ENCODE data around the gene RAB40A. TPM values are rescaled to one million over a fixed set of nuclear protein-coding genes. Genes with fewer than 3 reads are reported as not detected.
A peak's percentile ranks its signal among the peaks of the same experiment; 100 is the strongest.

Gene RAB40A, protein sequence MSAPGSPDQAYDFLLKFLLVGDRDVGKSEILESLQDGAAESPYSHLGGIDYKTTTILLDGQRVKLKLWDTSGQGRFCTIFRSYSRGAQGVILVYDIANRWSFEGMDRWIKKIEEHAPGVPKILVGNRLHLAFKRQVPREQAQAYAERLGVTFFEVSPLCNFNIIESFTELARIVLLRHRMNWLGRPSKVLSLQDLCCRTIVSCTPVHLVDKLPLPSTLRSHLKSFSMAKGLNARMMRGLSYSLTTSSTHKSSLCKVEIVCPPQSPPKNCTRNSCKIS
- under 1 TPM; 0.10 to 0.12 TPM for total RNA-seq

- Mint-ChIP-seq H3K4me3 (no peak within 1 kb of the TSS), H3K27ac (no peak within 1 kb of the TSS), H3K27me3 (no peaks in the 10 kb centered on the region), H3K4me1 (no peaks in the 10 kb centered on the region), H3K36me3 (ENCODE audit: low read depth) (no peaks in the 10 kb centered on the region), H3K9me3 (no peaks in the 10 kb centered on the region)
- ChIA-PET POLR2A (no interaction called here), CTCF (no interaction called here)
- no peak for DNase-seq
Measured at GRCh38 chrX:103519389-103519788, at the start of gene RAB40A. RAB40A (minus strand) TSS chrX:103519489; CDS start chrX:103500756, 18,733 bp downstream.

GRCh38 chrX:103565752-103566151, 46.5 kb upstream of the RAB40A start:
- DNase-seq = no peak
- no peak overlapping the region for H3K4me3 Mint-ChIP-seq
- H3K27me3 Mint-ChIP-seq = peaks cover 8% of the 10 kb centered on the region
- no peaks in the 10 kb centered on the region for H3K4me1 Mint-ChIP-seq
- no peaks in the 10 kb centered on the region for H3K36me3 Mint-ChIP-seq (ENCODE audit: low read depth)
- ChIA-PET POLR2A (no interaction called here), CTCF (interaction anchor here (0.6 kb wide), 2 partner anchors 102 to 1942 kb away, joined by 3 read pairs; no protein-coding TSS in a partner anchor)
- H3K27ac Mint-ChIP-seq = no peak overlapping the region
- H3K9me3 Mint-ChIP-seq = no peaks in the 10 kb centered on the region

DNA sequence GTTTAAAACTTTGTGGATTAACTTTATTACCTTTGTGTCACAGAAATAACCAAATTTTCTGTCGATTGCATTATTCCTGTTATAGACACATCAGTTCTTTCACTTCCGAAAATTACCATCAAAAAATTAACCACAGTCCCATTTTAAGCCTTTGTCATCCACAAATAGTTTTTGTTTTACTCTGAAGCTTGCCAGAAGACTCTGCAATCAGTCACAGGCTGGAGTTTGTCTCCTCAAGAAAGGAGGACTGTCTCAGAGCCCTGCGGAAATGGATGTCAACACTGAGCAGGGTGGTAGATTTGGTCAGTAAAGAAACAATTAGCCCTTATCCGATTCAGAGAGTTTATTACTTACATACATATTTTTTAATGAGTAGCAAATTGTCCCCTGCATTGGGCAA, 45.9 kb upstream of the RAB40A start:
- Mint-ChIP-seq H3K4me1 (no peaks in the 10 kb centered on the region), H3K36me3 (ENCODE audit: low read depth) (no peaks in the 10 kb centered on the region), H3K4me3 (no peak overlapping the region), H3K9me3 (no peaks in the 10 kb centered on the region), H3K27me3 (peaks cover 13% of the 10 kb centered on the region), H3K27ac (no peak overlapping the region)
- DNase-seq = no peak
- POLR2A ChIA-PET = no interaction called here
- CTCF ChIA-PET = interaction anchor here (0.6 kb wide), 1 partner anchor 1943 kb away, joined by 3 read pairs; no protein-coding TSS in a partner anchor

GRCh38 chrX:103562801-103563200, 43.5 kb upstream of the RAB40A start:
- POLR2A ChIA-PET = no interaction called here
- H3K27me3 Mint-ChIP-seq = peaks cover 13% of the 10 kb centered on the region
- no peaks in the 10 kb centered on the region for H3K4me1 Mint-ChIP-seq
- H3K27ac Mint-ChIP-seq = no peak overlapping the region
- no peaks in the 10 kb centered on the region for H3K36me3 Mint-ChIP-seq (ENCODE audit: low read depth)
- no peak overlapping the region for H3K4me3 Mint-ChIP-seq
- H3K9me3 Mint-ChIP-seq = no peaks in the 10 kb centered on the region
- CTCF ChIA-PET = interaction anchor here (1.3 kb wide), 1 partner anchor 9 kb away, joined by 3 read pairs; no protein-coding TSS in a partner anchor
- no peak for DNase-seq

- peaks cover 13% of the 10 kb centered on the region for H3K27me3 Mint-ChIP-seq
- no peak for DNase-seq
- H3K36me3 Mint-ChIP-seq (ENCODE audit: low read depth) = no peaks in the 10 kb centered on the region
- CTCF ChIA-PET = no interaction called here
- no peak overlapping the region for H3K4me3 Mint-ChIP-seq
- no peaks in the 10 kb centered on the region for H3K9me3 Mint-ChIP-seq
- POLR2A ChIA-PET = no interaction called here
- H3K4me1 Mint-ChIP-seq = no peaks in the 10 kb centered on the region
- no peak overlapping the region for H3K27ac Mint-ChIP-seq
Measured at GRCh38 chrX:103560256-103560655, 41.0 kb upstream of the RAB40A start.

- Mint-ChIP-seq H3K27me3 (peaks cover 9% of the 10 kb centered on the region), H3K36me3 (ENCODE audit: low read depth) (no peaks in the 10 kb centered on the region), H3K9me3 (no peaks in the 10 kb centered on the region), H3K4me1 (peaks cover 7% of the 10 kb centered on the region), H3K4me3 (no peak overlapping the region), H3K27ac (no peak overlapping the region)
- ChIA-PET CTCF (no interaction called here), POLR2A (no interaction called here)
- no peak for DNase-seq
Measured at GRCh38 chrX:103556963-103557612, 37.8 kb upstream of the RAB40A start.

DNA sequence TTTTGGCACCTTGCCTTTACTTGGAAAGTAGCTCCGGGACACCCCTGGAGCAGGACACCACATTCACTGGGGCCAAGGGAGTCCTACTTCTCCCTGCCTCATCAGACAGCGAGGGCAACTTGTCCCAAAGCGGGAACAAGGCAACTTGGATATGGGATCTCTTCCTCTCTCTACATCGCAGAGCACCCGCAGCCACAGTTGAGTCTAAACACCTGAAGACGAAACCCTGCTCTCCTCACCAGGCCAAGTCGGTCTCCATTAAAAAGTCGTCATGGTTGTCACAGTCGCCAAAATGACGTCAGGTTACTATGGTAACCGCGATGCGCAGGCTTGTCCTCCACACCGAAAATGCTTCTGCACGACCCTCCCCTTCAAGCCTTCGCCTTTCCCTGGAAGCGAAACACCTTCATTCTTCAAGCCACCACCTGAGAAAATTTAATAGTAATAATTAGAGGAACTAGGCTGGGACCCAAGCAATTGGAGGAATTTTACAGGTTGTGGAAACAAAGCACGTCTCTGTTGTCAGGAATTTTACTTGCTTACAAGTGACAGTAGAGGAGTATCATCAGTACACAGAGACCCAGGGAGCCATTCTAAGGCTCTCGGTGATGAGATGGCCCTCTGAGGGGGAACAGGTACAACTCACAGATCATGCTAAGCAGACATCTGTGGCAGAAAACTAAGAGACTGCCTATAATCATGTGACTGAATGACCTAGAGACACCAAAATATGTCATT, 35.6 kb upstream of the RAB40A start:
- H3K4me1 Mint-ChIP-seq = peaks cover 7% of the 10 kb centered on the region
- no peaks in the 10 kb centered on the region for H3K9me3 Mint-ChIP-seq
- POLR2A ChIA-PET = no interaction called here
- peak; percentile 77 for DNase-seq
- CTCF ChIA-PET = interaction anchor here (1.2 kb wide), 1 partner anchor 8 kb away, joined by 3 read pairs; no protein-coding TSS in a partner anchor
- H3K27ac Mint-ChIP-seq = peak overlapping the region; percentile 87
- peak overlapping the region; percentile 82 for H3K4me3 Mint-ChIP-seq
- H3K27me3 Mint-ChIP-seq = peaks cover 4% of the 10 kb centered on the region
- no peaks in the 10 kb centered on the region for H3K36me3 Mint-ChIP-seq (ENCODE audit: low read depth)

GRCh38 chrX:103552236-103552635, 32.9 kb upstream of the RAB40A start:
- H3K27ac Mint-ChIP-seq = no peak overlapping the region
- peaks cover 7% of the 10 kb centered on the region for H3K4me1 Mint-ChIP-seq
- H3K4me3 Mint-ChIP-seq = no peak overlapping the region
- no peaks in the 10 kb centered on the region for H3K36me3 Mint-ChIP-seq (ENCODE audit: low read depth)
- CTCF ChIA-PET = interaction anchor here (1.3 kb wide), 1 partner anchor 31 kb away, joined by 3 read pairs; no protein-coding TSS in a partner anchor
- H3K27me3 Mint-ChIP-seq = no peaks in the 10 kb centered on the region
- H3K9me3 Mint-ChIP-seq = no peaks in the 10 kb centered on the region
- DNase-seq = no peak
- POLR2A ChIA-PET = no interaction called here

DNA sequence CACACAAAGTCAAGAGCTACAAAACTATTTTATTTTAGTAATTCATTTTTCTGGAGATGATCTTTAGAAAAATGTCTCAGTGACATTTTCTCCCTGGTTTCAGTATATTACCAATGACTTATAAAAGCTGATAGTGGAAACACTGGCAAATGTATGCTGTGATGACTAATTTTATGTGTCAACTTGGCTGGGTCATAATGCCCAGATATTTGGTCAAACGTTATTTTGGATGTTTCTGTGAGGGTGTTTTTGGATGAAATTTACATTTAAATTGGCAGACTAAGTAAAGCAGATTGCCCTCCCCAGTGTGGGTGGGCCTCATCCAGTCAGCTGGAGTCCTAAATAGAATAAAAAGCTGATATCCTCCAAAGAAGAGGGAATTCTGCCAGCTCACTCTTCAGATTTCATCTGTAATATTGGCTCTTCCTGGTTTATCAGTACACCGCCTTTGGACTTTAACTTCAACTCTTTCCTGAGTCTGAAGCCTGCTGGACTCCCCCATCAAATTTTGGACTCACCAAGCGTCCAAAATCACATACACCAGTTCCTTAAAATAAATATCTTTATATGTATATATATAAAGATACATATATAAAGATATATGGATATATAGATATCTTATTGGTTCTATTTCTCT, 31.2 kb upstream of the RAB40A start:
- H3K4me3 Mint-ChIP-seq = no peak overlapping the region
- DNase-seq = no peak
- peaks cover 7% of the 10 kb centered on the region for H3K4me1 Mint-ChIP-seq
- ChIA-PET CTCF (interaction anchor here (1.3 kb wide), 1 partner anchor 29 kb away, joined by 3 read pairs; no protein-coding TSS in a partner anchor), POLR2A (no interaction called here)
- no peaks in the 10 kb centered on the region for H3K36me3 Mint-ChIP-seq (ENCODE audit: low read depth)
- H3K9me3 Mint-ChIP-seq = no peaks in the 10 kb centered on the region
- no peaks in the 10 kb centered on the region for H3K27me3 Mint-ChIP-seq
- no peak overlapping the region for H3K27ac Mint-ChIP-seq

DNA sequence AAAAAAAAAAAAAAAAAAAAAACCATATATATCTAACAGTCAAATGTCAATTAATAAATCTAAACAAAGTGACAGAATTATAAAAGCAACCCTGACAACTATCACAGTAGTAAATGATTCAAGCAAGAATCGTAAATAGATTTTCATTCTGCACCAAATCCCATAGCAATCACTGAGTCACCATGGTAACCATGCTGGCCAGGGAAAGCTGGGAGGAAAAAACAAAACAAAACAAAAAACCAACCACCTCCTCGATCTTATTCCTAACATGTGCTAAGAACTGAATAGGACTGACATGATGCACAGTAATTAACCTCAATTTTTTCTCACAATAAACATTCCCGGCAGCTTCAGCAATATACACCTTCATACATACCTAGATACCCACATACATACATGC, 30.6 kb upstream of the RAB40A start:
- H3K9me3 Mint-ChIP-seq = no peaks in the 10 kb centered on the region
- CTCF ChIA-PET = no interaction called here

DNA sequence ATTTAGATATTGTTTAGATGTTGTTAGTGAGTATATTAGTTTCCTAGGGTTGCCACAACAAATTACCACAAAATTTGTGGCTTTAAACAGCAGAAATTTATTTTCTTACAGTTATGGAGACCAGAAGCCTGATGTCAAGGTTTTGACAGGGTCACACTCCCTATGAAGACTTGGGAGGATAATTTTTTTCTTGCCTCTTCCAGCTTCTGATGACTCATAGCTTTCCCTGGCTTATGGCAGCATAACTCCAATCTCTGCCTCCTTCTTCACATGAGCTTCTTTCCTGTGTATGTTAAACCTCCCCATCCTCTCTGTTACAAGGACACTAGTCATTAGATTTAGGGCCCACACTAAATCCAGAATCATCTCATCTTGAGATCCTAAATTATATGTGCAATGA, 20.9 kb upstream of the RAB40A start:
- Mint-ChIP-seq H3K9me3 (no peaks in the 10 kb centered on the region), H3K27me3 (no peaks in the 10 kb centered on the region), H3K4me1 (no peaks in the 10 kb centered on the region), H3K27ac (no peak overlapping the region), H3K4me3 (no peak overlapping the region), H3K36me3 (ENCODE audit: low read depth) (no peaks in the 10 kb centered on the region)
- CTCF ChIA-PET = interaction anchor here (1.7 kb wide), 1 partner anchor 10 kb away, joined by 4 read pairs; no protein-coding TSS in a partner anchor
- no peak for DNase-seq
- POLR2A ChIA-PET = no interaction called here

More for the DNA sequence above, 30.6 kb upstream of the RAB40A start:
- Mint-ChIP-seq H3K4me1 (peaks cover 5% of the 10 kb centered on the region), H3K36me3 (ENCODE audit: low read depth) (no peaks in the 10 kb centered on the region), H3K27ac (no peak overlapping the region), H3K4me3 (no peak overlapping the region), H3K27me3 (no peaks in the 10 kb centered on the region)
- POLR2A ChIA-PET = no interaction called here
- DNase-seq = no peak

DNA sequence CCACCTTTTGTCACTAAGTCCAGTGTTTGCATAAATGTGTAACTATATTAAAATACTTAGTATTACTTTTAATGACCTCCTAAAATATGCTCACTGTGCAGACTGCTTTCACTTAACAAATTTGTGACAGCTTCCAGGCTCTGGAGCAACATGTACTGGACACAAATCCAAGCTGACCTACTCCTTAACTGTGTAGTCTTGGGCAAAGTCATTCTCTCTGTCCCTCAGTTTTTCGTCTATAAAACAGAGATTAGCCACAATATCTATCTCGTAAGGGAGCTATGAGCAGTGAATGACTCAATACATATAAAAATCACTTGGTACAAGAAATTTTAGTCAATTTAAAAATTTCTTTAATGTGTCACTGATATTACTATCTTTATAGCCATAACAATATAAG, 20.4 kb upstream of the RAB40A start:
- Mint-ChIP-seq H3K27ac (no peak overlapping the region), H3K36me3 (ENCODE audit: low read depth) (no peaks in the 10 kb centered on the region), H3K4me3 (no peak overlapping the region), H3K9me3 (no peaks in the 10 kb centered on the region), H3K27me3 (no peaks in the 10 kb centered on the region), H3K4me1 (no peaks in the 10 kb centered on the region)
- DNase-seq = no peak
- POLR2A ChIA-PET = no interaction called here
- CTCF ChIA-PET = interaction anchor here (1.7 kb wide), 1 partner anchor 10 kb away, joined by 4 read pairs; no protein-coding TSS in a partner anchor

Measured in activated CD4-positive, alpha-beta T cell treated with anti-CD3 and anti-CD28 coated beads, Interleukin-2, amount 10 ng/mL, durations not matched to agents 7 days and 5 days (primary cell).